ENCODE results near the gene ZNF76.
A peak's percentile ranks its signal among the peaks of the same experiment; 100 is the strongest.
"Not testable (repeated sequence)": the region's sequence is repeated elsewhere in the genome, so short reads cannot be mapped to it uniquely, and the experiment has no call there.

The ZNF76 gene

DNA sequence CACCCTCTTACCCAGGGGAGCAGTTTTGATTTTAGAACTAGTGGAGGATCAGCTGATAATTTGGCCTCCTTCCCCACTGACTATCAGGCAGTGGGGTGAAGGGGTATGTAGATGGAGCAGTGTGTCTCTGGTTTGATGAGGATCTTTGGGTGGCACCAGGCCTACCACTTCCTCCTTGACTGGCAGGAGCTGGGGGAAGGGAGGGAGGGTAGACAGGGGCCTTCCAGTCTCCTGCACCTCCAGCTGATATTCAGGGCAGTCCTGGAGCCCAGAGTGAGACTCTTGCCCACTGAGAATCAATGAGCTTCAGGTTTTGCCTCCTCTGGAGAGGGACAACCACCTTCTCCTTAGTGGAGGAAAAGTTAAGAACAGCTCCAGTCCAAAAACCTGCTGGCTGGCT is 41.3 kb downstream of the ZNF76 start:
- DNase-seq (ENCODE audit: low spot score), result no peak

DNA sequence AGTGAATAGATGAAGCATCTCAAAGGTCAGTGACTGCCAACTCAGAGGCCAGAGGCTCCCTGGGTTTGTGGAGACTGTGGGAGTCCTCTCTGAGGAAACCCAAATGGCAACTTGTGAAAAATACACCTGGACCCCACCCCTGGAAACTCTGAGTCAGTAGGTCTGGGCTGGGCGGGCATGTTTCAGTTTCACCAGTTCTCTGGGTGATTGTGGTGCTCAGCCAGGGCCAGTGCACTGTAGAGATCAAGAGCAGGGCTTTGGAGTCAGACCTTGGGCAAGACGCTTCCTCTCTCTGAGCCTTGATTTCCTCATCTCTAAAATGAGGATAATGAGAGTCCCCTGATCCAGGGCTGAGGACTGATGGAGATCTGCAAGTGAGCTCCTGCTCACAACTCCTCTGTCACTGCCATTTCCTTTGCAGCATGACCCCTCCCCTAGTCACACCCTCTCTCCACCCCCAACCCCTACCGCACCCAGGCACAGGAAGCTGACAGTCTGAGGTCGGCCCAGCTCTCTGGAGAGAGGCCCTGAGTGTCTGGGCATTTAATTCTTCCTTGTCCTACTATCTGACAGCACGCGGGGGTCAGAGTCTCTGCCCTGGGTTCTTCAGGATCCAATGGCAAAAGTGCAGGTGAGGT is 43.2 kb downstream of the ZNF76 start:
- DNase-seq (ENCODE audit: low spot score), result peak; percentile 52

DNA sequence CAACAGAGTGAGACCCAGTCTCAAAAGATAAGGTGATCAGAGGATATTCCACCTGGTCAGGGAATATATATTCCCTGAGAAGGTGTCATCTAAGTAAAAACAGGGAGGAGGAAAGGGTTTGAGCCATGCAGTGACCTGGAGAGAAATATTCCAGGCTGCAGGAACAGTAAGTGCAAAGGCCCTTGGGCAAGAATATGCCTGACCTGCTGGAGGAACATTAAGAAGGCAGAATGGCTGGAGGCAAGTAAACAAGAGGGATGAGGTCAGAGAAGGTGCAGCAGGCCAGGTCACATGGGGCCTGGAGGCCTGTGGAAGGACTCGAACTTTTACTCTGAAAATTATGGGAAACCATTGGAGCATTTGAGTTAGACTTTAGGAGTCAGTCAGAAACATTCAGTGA is 44.8 kb downstream of the ZNF76 start:
- no peak for DNase-seq (ENCODE audit: low spot score)

- no peak for DNase-seq (ENCODE audit: low spot score)
Measured at GRCh38 chr6:35305117-35305516, 45.6 kb downstream of the ZNF76 start.

DNA sequence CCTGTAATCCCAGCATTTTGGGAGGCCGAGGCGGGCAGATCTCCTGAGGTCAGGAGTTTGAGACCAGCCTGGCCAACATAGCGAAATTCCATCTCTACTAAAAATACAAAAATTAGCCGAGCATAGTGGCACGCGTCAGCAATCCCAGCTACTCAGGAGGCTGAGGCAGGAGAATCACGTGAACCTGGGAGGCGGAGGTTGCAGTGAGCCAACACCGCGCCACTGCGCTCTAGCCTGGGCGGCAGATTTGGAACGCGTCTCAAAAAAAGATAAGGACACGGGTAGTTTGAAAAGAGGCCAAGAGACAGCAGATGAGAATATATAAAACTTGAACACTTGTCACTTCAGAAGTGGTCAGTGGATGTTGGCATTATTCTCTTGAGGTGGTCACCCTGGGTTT is 47.6 kb downstream of the ZNF76 start:
- DNase-seq (ENCODE audit: low spot score), result not testable (repeated sequence)

GRCh38 chr6:35308543-35308942 is 49.0 kb downstream of the ZNF76 start:
- DNase-seq (ENCODE audit: low spot score), result not testable (repeated sequence)

GRCh38 chr6:35309611-35310264 is 50.2 kb downstream of the ZNF76 start:
- DNase-seq (ENCODE audit: low spot score), result no peak

- no peak for DNase-seq (ENCODE audit: low spot score)
Measured at GRCh38 chr6:35310265-35310831, 50.8 kb downstream of the ZNF76 start.

DNA sequence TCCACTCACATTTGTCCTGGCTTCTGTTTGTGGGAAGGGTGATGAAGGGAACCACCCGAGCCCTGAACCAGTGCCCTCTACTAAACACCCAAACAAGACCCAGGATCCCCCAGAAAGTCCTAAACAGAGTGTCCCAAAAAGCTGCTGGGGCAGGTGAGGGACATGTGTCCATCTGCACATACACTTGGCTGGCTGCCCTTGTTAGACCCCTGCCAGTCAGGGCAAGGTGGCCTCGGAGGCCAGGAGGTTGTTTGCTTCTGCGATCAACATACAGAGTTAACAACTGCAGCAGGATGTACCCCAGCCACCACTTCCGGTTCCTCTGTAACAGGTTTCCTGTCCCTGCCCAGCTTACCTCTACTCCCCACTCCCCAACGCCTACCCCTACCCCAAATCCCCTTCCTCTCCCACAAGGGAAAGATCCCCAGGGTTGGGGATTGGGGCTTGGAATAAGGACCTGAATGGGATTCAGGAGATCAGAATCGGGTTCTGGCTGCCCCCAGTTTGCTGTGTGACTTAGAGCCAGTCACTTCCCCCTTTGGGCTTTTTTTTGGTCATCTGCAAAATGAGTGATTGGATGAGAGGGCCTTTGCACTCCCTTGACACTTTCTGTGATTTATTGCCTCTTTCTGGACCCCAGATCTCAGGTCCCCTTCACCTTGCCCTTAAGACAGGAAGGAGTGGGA is 52.0 kb downstream of the ZNF76 start:
- DNase-seq (ENCODE audit: low spot score), result no peak

DNA sequence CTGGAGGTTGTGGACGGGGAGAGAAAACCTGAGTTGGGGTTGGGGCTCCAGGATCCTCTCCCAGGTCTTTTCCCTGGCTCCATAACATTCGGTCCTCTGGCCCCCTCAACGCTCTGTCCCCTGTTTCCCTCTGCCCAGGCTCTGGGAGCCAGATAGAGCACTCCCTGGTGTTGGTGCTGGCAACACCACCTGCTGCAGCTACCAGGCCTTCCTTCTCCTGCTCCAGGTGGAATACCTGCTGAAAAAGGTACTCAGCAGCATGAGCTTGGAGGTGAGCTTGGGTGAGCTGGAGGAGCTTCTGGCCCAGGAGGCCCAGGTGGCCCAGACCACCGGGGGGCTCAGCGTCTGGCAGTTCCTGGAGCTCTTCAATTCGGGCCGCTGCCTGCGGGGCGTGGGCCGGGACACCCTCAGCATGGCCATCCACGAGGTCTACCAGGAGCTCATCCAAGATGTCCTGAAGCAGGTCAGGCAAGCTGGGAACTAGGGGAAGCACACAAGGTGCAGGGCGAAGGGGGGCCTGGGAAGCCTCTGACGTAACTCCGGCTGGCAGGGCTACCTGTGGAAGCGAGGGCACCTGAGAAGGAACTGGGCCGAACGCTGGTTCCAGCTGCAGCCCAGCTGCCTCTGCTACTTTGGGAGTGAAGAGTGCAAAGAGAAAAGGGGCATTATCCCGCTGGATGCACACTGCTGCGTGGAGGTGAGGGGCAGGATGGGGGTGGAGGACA is 52.7 kb downstream of the ZNF76 start:
- DNase-seq (ENCODE audit: low spot score), result no peak

DNA sequence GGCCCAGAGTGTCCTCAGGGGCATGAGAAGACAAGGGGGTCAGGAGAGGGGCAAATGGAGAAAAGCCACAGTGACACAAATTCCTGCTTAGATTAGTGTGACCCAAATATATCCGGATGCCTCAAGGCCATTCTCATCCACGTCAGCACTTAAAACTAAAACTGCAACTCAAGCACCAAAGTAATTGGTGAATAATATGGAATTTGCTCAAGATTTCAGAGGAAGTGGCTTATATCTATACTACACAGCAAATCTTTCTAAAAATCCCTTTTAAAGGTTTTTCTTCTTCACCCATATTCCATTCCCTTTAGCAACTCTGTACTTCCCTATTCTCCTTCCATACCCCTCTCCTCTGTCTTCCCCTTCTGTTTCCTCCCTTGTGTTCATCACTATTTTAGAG is 53.3 kb downstream of the ZNF76 start:
- no peak for DNase-seq (ENCODE audit: low spot score)

GRCh38 chr6:35317483-35318195 is 58.1 kb downstream of the ZNF76 start:
- no peak for DNase-seq (ENCODE audit: low spot score)

- peak; percentile 94 for DNase-seq (ENCODE audit: low spot score)
Measured at GRCh38 chr6:35318196-35319171, 58.9 kb downstream of the ZNF76 start.

DNA sequence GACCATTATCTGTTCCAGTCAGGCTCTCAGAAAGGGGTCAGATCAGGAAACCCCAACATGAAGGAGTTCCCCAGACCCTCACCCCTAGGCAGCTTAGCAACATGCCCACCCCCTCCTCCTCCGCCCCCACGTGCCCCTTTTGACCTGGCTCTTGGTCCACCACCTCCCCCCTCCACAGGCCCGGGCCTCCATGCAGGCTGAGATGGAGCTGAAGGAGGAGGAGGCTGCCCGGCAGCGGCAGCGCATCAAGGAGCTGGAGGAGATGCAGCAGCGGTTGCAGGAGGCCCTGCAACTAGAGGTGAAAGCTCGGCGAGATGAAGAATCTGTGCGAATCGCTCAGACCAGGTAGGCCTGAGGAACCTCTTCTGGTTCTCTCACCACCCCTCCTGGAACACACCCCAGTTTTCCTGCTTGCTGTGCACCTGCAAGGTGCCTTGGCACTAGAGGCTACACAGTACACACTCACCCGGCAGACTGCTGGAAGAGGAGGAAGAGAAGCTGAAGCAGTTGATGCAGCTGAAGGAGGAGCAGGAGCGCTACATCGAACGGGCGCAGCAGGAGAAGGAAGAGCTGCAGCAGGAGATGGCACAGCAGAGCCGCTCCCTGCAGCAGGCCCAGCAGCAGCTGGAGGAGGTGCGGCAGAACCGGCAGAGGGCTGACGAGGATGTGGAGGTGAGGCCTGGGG is 60.0 kb downstream of the ZNF76 start:
- no peak for DNase-seq (ENCODE audit: low spot score)

- DNase-seq (ENCODE audit: low spot score), result no peak
Measured at GRCh38 chr6:35320031-35320410, 60.5 kb downstream of the ZNF76 start.

DNA sequence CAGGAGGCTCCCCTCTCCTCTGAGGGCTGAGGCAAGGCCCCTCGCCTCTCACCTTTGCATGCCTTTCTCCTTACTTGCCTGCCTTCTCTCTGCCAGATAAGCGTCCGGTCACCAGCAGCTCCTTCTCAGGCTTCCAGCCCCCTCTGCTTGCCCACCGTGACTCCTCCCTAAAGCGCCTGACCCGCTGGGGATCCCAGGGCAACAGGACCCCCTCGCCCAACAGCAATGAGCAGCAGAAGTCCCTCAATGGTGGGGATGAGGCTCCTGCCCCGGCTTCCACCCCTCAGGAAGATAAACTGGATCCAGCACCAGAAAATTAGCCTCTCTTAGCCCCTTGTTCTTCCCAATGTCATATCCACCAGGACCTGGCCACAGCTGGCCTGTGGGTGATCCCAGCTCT is 61.6 kb downstream of the ZNF76 start:
- DNase-seq (ENCODE audit: low spot score), result no peak

DNA sequence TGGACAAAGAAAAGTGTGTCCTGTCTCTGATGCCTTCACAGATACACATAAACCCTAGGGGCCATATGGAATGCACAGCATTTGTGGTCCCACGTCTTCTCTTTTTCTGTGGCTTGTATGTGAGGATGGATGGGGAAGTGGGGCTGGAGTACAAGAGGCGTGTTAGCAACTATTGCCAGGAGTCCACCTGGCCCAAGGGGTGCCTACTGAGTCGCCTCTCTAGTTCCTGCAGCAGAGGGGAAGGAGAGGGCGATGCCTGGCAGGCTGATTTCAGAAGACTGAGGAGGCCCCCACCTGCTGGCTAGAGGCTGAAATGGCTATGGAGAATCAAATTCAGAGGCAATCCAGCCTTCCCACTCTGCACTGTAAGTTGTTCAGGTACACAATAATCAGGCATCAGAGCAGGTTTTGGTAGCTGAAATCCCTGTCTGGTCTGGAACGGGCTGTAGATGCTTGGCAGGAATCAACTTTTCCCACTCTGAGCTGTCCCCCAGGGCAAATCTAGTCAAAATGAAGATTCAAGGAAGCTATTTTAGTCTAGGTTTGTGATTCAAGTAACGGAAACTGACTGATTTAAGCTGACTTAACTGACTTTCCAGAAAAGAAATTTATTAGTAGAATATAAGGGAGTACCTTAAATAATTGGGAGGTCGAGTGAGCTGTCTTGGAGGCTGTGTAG is 68.0 kb downstream of the ZNF76 start:
- peak; percentile 70 for DNase-seq (ENCODE audit: low spot score)

DNA sequence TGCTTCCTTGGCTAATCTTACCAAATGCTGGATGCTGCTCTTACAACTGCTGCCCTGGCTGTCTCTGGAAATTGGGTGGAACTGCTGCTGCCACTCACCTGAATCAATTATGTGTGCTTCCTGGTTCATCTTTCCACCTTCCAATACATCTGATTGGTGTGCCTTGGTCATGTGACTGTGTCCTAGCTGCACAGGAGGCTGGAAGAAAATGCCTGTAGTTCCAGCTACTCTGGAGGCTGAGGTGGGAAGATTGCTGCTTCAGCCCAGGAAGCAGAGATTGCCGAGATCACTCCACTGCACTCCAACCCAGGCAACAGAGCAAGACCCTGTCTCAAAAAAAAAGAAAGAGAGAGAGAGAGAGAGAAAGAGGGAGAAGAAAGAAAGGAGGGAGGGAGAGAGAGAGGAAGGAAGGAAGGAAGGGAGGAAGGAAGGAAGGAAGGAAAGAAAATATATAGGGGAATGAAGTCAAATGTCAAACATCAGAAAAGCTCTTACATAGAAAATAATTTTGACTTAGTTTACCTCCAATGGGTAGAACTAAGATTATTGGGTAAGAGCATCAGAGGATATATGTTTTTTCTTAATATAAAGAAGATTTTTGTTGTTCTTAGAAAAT is 68.7 kb downstream of the ZNF76 start:
- DNase-seq (ENCODE audit: low spot score), result no peak

DNA sequence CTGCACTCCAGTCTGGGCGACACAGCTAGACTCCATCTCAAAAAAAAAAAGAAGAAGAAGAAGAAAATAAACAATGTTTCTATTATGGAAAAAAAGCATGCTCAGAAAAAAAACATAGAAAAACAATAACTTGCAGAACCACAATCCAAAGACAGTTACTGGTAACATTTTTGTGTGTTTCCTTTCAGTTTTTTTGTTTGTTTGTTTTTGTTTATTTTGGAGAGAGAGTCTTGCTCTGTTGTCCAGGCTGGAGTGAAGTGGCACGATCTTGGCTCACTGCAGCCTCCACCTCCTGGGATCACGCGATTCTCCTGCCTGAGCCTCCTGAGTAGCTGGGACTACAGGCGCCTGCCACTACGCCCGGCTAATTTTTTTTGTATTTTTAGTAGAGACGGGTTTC is 69.4 kb downstream of the ZNF76 start:
- DNase-seq (ENCODE audit: low spot score), result not testable (repeated sequence)
